ENCODE measurements around the gene RND3.

RND3 gene

DNA sequence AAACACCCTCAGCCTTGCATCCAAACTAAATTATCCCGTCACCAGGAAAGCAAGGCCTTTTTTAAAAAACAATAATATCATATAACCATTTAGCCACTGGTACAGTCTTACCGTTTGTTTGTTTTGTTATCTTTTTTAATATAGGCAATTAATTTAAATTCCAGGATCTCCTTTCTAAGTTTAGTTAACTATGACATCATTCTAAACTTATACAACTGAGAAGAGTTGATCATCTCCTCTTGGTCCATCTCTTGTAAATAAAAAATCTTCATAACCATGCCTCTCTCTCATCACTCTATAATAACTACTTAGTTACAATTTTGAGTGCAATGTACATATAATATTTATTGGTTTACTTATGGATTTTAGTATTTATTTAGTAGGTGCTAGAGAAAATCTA, 46.2 kb downstream of the RND3 start:
- no peak for DNase-seq (ENCODE audit: low read depth)

DNA sequence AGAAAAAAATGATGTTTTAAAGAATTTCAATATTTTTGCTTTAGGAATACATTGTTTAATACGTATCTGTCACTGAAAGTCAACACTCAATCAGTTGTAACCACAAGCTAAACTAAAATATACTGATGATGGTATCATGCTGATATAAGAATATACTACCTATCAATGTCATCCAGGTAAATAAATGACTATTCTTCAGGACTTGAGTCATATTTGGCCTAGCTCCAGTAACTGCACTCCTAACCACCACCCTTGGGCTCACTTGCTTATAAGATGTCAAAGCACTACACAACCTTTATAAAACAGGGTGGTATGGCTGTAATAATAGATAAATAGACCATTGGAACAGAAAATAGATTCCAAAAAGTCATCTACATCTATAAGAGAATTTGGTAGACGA, 48.8 kb downstream of the RND3 start:
- DNase-seq (ENCODE audit: low read depth), result no peak

DNA sequence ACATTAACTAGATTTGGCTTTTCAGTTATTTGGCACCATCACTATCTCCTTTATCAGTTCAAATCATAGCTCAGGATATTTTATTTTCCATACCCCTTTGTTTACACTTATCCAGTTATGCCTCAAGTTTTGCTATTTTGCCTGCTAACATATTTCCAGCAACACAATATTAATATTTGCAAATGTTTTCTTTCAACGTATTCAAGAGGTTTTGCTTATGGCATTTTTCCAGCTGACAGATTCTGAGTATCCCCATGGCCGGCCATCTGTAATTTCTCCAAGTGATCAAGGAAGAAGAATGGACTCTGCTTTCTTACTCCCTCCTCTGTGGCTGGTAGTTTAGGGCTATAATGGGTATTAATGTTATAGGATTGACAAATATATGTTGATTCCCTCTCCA, 49.4 kb downstream of the RND3 start:
- DNase-seq (ENCODE audit: low read depth), result no peak

DNA sequence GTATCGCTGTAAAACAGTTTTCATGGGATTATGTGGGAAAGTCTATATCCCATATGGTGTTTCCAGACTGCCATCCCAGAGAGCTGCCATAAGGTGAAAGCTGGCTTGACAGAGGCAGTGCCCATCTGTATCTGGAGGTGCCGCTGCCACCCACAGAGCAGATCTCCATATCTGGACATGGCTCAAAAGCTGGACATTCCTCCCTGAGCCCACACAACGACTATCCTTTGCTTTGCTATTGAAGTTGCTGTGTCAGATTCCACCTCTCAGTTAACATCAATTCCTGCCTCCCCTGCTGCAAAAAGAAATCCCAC, 55.2 kb downstream of the RND3 start:
- no peak for DNase-seq (ENCODE audit: low read depth)

DNA sequence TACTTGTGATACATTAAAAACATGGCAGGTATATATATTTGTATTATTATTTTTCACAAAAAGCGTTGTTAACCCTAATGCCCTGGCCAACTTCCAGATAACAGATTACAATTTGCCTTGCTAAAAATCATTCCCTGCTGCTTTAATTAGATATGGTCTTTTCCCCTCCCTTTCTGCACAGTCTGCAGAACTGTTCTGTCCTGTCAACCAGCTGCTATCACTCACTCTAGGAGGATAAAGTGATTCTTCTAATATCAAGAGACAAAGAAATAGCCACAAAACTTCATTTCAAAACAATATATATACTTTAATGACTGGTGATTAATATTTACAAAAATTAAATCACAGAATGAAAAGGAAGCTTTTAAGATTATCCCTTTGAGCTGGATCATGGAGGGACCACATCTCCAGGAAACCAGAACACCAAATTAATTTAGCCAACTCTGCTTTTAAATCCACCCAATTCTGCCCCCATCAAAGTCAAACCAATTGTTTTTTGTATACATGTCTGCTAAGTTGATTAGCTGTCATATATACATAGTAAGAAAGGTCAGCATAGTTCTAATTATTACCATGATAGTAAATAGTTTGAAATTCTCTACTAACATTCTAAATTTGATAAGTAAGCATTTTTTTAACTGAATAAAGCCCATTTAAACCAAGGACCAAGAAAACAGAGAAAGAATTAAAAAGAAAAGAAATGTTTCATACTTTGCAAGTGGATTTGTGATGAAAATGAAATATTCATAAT, 55.7 kb downstream of the RND3 start:
- DNase-seq (ENCODE audit: low read depth), result no peak

DNA sequence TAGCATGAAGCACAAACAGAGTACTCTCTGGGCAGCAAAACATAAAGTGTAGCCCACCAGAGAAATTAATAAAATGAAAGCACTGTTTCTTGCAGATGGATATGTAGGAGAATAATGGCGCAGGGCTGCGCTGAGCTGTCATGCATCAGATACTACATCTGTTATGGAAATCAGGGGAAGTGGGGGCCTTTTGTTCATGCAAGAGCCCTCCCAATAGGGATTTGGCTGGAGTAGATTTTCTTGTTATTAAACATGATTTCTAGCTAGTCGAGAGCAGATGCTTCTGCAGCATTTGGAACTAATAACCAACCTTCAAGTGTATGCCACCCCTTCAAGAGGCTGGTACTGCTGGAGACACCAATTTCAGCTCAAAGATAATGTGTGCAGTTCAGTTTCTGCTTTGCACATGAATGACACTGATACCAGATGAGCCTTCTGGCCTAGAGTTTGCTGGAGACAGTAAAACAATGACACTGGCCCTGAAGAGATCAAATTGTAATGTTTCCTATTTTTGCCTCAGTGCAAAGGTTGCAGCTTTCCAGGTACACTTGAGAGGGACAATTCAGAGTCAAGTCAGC, 58.0 kb downstream of the RND3 start:
- no peak for DNase-seq (ENCODE audit: low read depth)

DNA sequence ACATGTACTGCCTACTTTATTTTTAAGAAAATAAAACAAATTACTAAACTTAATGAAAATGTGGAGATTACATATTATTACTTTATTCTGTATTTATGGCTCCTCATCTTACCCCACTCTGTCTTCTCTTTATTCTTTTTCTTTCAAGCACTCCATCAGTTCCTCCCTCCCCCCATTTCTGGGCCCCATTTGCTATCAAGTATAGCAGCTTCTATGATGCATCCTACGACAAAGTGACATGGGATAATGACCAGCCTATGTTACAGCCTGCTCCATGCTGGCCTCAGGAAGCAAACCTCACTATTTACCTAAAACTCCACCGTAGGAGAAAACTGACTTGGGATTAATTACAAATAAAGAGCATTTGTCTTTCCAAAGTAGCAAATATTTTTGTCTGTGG, 58.8 kb downstream of the RND3 start:
- DNase-seq (ENCODE audit: low read depth), result no peak

DNA sequence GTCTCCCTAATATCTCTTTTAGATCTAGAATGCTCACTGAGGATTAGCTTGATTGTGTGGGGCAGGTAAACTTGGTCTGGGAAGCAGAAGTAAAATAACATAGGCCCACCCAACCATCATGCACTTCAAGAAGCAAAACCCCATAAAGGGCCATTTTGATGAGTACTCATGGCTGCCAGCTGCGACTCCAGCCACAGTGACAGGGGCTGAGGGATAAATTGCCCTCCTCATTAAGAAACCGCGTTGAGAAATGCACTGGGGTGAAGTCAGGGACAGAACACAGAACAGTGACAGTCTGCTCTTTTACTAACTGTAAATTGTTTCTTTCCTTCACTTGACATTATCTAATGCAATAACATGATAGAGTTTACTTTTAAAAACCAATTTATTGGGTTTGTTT, 60.2 kb downstream of the RND3 start:
- no peak for DNase-seq (ENCODE audit: low read depth)

DNA sequence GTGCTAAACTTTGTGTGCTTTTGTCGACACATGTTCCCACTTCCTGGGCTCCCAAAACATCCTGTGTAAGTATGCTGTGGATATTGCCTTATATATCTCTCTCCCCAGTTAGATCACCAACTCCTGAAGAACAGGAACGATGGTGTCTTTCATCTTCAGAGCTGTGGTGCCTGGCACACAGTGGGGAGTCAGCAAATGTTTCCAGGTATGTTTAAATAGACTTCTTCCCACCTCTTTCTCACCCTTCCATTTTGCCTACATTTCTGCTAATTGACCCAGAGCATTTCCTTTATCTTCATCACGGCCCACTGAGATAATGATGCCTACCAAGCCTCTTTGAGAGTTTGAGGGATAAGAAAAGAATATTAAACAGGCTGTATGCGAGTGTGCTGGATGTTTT, 60.7 kb downstream of the RND3 start:
- DNase-seq (ENCODE audit: low read depth), result no peak

DNA sequence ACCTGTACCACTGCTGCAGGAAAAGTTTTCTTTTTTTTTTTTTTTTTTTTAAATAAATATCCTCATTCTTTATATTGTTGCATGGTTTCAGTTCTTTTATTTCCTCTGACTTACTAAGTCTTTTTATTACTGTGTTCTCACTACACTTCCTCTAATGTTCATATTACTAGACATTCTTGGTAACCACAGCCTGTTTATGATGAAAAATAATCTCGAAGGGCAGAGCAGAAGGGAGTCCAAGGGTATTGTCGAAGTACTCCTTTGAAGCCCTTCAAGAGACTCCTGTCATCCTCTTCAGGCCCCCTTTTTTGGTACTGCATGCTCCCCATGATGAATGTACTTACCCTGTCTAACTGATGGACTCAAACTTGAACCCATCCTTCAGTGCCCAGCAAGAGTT, 61.2 kb downstream of the RND3 start:
- no peak for DNase-seq (ENCODE audit: low read depth)

DNA sequence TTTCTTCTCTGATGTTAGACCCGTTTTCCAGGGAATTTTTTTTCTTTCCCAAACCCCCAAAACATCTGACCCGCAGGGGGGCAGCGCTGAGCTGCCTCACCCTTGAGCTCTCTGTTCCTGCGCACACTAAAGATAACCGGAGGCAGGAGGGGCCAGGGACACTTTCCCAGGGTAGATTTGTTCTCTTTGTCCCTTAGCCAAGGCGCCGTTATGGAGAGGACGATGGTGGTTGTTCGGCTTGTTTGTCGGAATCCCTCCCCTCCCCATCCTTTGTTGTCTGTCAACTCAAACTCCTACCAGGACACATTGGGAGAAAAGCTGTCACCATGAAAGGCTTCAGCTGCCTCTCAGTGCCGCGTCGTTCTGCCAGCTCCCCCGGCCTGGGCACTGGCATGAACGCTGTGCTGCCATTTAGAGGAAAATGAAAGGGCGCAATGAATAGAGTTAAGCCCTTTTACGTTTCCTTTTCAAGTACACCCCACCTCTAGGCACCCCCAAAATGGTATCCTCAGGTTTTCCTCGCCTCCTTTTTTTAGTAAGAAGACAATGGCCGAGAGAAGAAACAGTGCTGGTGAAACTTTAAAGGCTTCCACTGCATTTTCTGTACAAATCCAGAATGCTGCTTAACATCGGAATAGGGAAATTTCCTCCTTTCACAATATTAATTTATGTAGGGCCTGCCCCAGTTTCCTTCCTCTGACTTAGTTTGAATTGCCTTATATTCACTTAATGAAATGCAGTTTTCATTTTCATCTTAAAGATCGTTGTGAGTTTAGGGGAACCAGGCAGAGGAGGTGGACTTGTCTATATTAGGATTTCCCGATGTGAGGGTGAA, 62.1 kb downstream of the RND3 start:
- no peak for DNase-seq (ENCODE audit: low read depth)

DNA sequence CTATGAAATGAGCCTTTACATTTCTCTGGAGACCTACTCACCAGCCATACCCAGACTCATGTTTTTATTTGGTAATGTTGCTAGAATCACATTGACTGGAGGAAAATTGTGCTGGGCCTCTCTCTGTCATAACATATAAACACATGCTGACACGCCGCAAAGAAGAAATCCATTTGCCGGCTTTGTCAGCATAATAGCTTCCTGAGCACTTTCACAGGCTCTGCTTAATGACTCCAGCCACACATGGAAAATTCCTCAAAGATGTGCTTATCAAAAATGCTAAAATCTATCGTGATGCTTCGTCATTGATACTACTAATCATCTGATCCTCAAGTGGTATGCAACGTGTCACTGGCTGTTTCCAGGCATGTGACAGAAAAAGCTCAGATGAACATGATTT, 63.1 kb downstream of the RND3 start:
- no peak for DNase-seq (ENCODE audit: low read depth)

DNA sequence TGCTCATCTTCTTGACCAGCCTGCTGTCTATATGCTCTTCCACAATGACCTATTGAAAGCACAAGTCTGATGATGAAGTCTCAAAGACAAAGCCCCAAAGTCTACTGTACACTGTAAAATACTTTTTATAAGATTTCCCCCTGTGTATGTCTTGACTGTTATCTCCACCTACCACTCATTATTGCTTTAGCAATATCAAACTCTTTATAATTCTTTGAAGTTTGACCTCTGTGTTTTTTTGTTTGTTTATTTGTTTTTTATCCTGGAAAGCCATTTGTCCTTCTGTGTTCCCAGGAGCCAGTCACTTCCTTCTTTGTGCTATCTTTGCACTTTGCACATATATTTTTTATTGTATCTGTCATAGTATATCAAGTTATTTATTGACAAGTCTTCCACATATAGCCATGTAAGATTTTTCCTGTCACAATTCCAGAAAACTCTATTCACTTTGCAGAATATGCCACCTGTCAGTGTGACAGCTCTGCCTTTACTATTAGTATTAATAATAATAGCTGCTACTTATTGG, 66.3 kb downstream of the RND3 start:
- DNase-seq (ENCODE audit: low read depth), result no peak

DNA sequence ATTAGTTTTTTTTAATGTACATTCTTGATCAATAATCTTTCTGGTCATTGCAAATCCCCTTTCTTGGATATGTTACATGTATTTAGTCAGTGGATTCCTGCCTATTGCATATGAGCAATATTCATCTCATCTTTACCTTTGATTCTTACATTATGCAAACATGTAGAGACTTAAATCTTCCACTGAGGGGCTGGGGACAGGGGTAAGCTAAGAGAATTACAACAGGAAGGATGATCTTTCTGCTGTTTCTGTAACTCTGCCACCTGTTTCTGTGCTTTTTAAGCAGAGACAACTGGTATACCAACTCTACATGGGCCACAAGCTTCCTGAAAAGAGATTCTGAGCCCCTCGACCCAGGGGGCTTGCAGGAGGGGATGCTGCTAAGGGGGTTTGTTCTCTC, 68.6 kb downstream of the RND3 start:
- DNase-seq (ENCODE audit: low read depth), result no peak

Measured in stimulated activated CD4-positive, alpha-beta T cell treated with anti-CD3 and anti-CD28 coated beads, Interleukin-2, amount 100 ng/mL, for 4 hours (primary cell).